Glutamatergic neuron (in vitro differentiated cells): ENCODE data around the gene ALKAL2. TPM values are rescaled to one million over a fixed set of nuclear protein-coding genes. Genes with fewer than 3 reads are reported as not detected.
"Not testable (repeated sequence)": the region's sequence is repeated elsewhere in the genome, so short reads cannot be mapped to it uniquely, and the experiment has no call there.

Experiments used
- DNase-seq: peaks from one replicate; pipeline ENCODE4 v3.0.0; 2022
- H3K27ac Mint-ChIP-seq: one replicate; pipeline ENCODE4 v1.8.0; 2020; ENCODE audit warnings: mild to moderate bottlenecking, mixed read lengths, inconsistent platforms; ENCODE audit not compliant: unreplicated experiment
- H3K27me3 Mint-ChIP-seq: one replicate; pipeline ENCODE4 v1.8.0; 2020; ENCODE audit warnings: mild to moderate bottlenecking, moderate library complexity, mixed read lengths, inconsistent platforms; ENCODE audit not compliant: unreplicated experiment
- H3K36me3 Mint-ChIP-seq: one replicate; pipeline ENCODE4 v1.8.0; 2020; ENCODE audit warnings: mild to moderate bottlenecking, mixed read lengths, inconsistent platforms; ENCODE audit not compliant: unreplicated experiment
- H3K4me1 Mint-ChIP-seq: one replicate; pipeline ENCODE4 v1.8.0; 2020; ENCODE audit warnings: mild to moderate bottlenecking, low read depth, mixed read lengths, inconsistent platforms; ENCODE audit not compliant: unreplicated experiment
- H3K4me3 Mint-ChIP-seq: one replicate; pipeline ENCODE4 v1.8.0; 2020; ENCODE audit warnings: mild to moderate bottlenecking, mixed read lengths, inconsistent platforms; ENCODE audit not compliant: unreplicated experiment
- H3K9me3 Mint-ChIP-seq: one replicate; pipeline ENCODE4 v1.8.0; 2020; ENCODE audit warnings: mild to moderate bottlenecking, moderate library complexity, mixed read lengths, inconsistent platforms; ENCODE audit not compliant: unreplicated experiment
- CTCF ChIP-seq: fragments of 200-600 bp; sonication (generic); IDR thresholded peaks from one replicate; pipeline ENCODE4 v1.5.0; 2021; ENCODE audit not compliant: partially characterized antibody, unreplicated experiment
- long read RNA-seq: library from polyadenylated mRNA; unstranded; transcript quantifications from one replicate; pipeline ENCODE4 v2.0.0, GENCODE V29; 2020; ENCODE audit not compliant: unreplicated experiment
- total RNA-seq: library from RNA; stranded (reverse); fragmentation: NEBNext Ultra II Directional; extraction: Animal tissue kit (Norgen Biotek cat#: 25700); gene quantifications from one replicate; pipeline ENCODE4 v1.2.1, GENCODE V29; 2021; ENCODE audit not compliant: unreplicated experiment

The ALKAL2 gene, protein sequence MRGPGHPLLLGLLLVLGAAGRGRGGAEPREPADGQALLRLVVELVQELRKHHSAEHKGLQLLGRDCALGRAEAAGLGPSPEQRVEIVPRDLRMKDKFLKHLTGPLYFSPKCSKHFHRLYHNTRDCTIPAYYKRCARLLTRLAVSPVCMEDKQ
- total RNA-seq = 1.0 TPM
- long read RNA-seq = 0 reads

- no peak for TF ChIP-seq CTCF
- Mint-ChIP-seq H3K36me3 (no peaks in the 10 kb centered on the region), H3K27me3 (peaks cover 12% of the 10 kb centered on the region), H3K4me3 (peak within 1 kb of the TSS; percentile 82), H3K4me1 (peaks cover 3% of the 10 kb centered on the region), H3K27ac (no peak within 1 kb of the TSS), H3K9me3 (no peaks in the 10 kb centered on the region)
- peak; percentile 43 for DNase-seq
Measured at GRCh38 chr2:287911-288757, at the start of gene ALKAL2. TSS of gene ALKAL2 (minus strand) at chr2:288091. CDS start at chr2:287835, 256 bp downstream.

- H3K9me3 Mint-ChIP-seq, H3K4me1 Mint-ChIP-seq, H3K4me3 Mint-ChIP-seq, H3K27me3 Mint-ChIP-seq, H3K27ac Mint-ChIP-seq, DNase-seq: not testable (repeated sequence)
- peaks cover 21% of the 10 kb centered on the region for H3K36me3 Mint-ChIP-seq
Measured at GRCh38 chr2:336949-337348, 49.1 kb upstream of the ALKAL2 start.

DNA sequence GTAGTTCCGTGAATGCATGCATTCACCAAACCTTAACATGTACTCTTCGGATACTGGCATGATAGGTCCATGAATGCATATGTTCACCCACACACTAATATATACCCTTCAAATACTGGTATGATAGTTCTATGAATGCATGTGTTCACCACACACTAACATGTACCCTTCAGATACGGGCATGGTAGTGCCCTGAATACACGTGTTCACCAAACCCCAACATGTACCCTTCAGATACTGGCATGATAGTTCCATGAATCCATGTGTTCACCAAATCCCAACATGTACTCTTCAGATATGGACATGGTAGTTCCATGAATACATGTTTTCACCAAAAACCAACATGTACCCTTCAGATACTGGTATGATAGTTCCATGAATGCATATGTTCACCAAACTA is 48.5 kb upstream of the ALKAL2 start:
- H3K4me3 Mint-ChIP-seq = no peak overlapping the region
- H3K4me1 Mint-ChIP-seq = no peaks in the 10 kb centered on the region
- no peak for DNase-seq
- no peaks in the 10 kb centered on the region for H3K27me3 Mint-ChIP-seq
- H3K36me3 Mint-ChIP-seq = peaks cover 21% of the 10 kb centered on the region
- no peak overlapping the region for H3K27ac Mint-ChIP-seq
- peaks cover 9% of the 10 kb centered on the region for H3K9me3 Mint-ChIP-seq
- no peak for TF ChIP-seq CTCF

DNA sequence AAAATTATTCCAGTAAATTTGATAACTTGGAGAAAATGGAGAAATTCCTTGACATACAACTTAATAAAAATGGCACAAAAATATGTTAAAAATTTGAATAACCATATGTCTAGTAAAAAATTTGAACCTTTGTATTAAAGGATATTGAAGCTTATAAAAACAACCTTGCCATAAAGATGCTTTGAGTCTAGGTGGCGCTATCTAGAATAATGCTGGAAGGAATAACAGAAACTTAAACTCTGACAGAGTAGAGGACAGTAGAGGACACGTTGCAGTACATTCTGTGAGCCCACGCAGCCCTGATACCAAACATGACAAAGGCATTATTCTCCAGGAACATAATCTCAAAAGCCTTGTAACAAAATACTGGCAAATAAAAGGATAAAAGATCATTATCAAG is 44.7 kb upstream of the ALKAL2 start:
- TF ChIP-seq CTCF = no peak
- no peak for DNase-seq

GRCh38 chr2:328761-329160 is 40.9 kb upstream of the ALKAL2 start:
- Mint-ChIP-seq H3K27me3 (peaks cover 2% of the 10 kb centered on the region), H3K9me3 (peaks cover 4% of the 10 kb centered on the region), H3K4me1 (no peaks in the 10 kb centered on the region), H3K27ac (no peak overlapping the region), H3K36me3 (peaks cover 13% of the 10 kb centered on the region), H3K4me3 (no peak overlapping the region)
- no peak for DNase-seq
- TF ChIP-seq CTCF = no peak

More for the DNA sequence above, 44.7 kb upstream of the ALKAL2 start:
- Mint-ChIP-seq H3K4me1 (no peaks in the 10 kb centered on the region), H3K9me3 (peaks cover 10% of the 10 kb centered on the region), H3K27me3 (peaks cover 2% of the 10 kb centered on the region), H3K4me3 (no peak overlapping the region), H3K36me3 (peaks cover 30% of the 10 kb centered on the region), H3K27ac (no peak overlapping the region)
